HepG2 (cell line): ENCODE measurements around the gene PRSS16. TPM values are rescaled to one million over a fixed set of nuclear protein-coding genes. Genes with fewer than 3 reads are reported as not detected.

Source experiments
- AHR ChIP-seq: IDR thresholded peaks from 2 replicates; pipeline ENCODE4 v1.6.1; 2018; ENCODE audit warnings: missing genetic modification reagents, missing compliant biosample characterization
- NFE2L2 ChIP-seq: fragments of 150-350 bp; IDR thresholded peaks from 2 replicates; pipeline ENCODE4 v1.6.1; 2014; ENCODE audit warnings: low read length
- PHF5A ChIP-seq: IDR thresholded peaks from one replicate; pipeline ENCODE4 v1.6.1; 2018; ENCODE audit warnings: low read depth, missing genetic modification reagents; ENCODE audit not compliant: unreplicated experiment
- POLR2AphosphoS2 ChIP-seq: IDR thresholded peaks from 2 replicates; pipeline ENCODE4 v1.6.1; 2011; ENCODE audit warnings: low read depth, low read length, improper control_type of control experiment
- PRMT3 ChIP-seq: sonication (generic); formaldehyde crosslinking; IDR thresholded peaks from 2 replicates; pipeline ENCODE4 v1.8.1; 2022; ENCODE audit warnings: low read depth, mild to moderate bottlenecking, moderate library complexity, missing genetic modification reagents, borderline replicate concordance
- WIZ ChIP-seq: sonication (generic); formaldehyde crosslinking; IDR thresholded peaks from 2 replicates; pipeline ENCODE4 v1.5.1; 2020; ENCODE audit warnings: mild to moderate bottlenecking, missing genetic modification reagents
- ZFAT ChIP-seq: sonication (generic); formaldehyde crosslinking; conservative IDR thresholded peaks from 2 replicates; pipeline ENCODE4 v1.8.1; 2023; ENCODE audit warnings: missing genetic modification reagents, inconsistent platforms
- ZFP36 ChIP-seq: fragments of 150-350 bp; IDR thresholded peaks from 2 replicates; pipeline ENCODE4 v1.6.1; 2018; ENCODE audit warnings: borderline replicate concordance, low read length, low read depth; ENCODE audit not compliant: partially characterized antibody
- ZNF33A ChIP-seq: sonication (generic); formaldehyde crosslinking; IDR thresholded peaks from 2 replicates; pipeline ENCODE4 v1.5.1; 2020; ENCODE audit warnings: missing genetic modification reagents, mild to moderate bottlenecking, moderate library complexity, borderline replicate concordance
- ZNF430 ChIP-seq: sonication (generic); formaldehyde crosslinking; IDR thresholded peaks from 2 replicates; pipeline ENCODE4 v1.9.0; 2021; ENCODE audit warnings: mild to moderate bottlenecking, missing genetic modification reagents
- ZNF619 ChIP-seq: sonication (generic); formaldehyde crosslinking; IDR thresholded peaks from 2 replicates; pipeline ENCODE4 v1.4.0; 2020; ENCODE audit warnings: mild to moderate bottlenecking, missing genetic modification reagents
- ZSCAN20 ChIP-seq: sonication (generic); formaldehyde crosslinking; IDR thresholded peaks from 2 replicates; pipeline ENCODE4 v1.4.0; 2020; ENCODE audit warnings: missing genetic modification reagents, mild to moderate bottlenecking, borderline replicate concordance
- polyA plus RNA-seq, 8 experiments: library from polyadenylated mRNA; depleted of rRNA in 3 of 8; stranded (reverse) in 7 of 8; unstranded in 1 of 8; fragments of >200 nt; fragmentation: Illumina TruSeq in 4 of 8; extraction: Trizol in 4 of 8; gene quantifications; 2 replicates each; pipeline versions ENCODE4 v1.2.1 to v1.2.3, GENCODE V29; 2011 to 2016; ENCODE audit warnings: low read depth in 4 of 8, missing spikeins in 1 of 8, mixed read lengths in 1 of 8; ENCODE audit not compliant: insufficient read depth in 1 of 8
- total RNA-seq, 5 experiments: library from RNA; depleted of rRNA; stranded (reverse); fragments of >200 nt; fragmentation: Illumina TruSeq; extraction: Trizol; gene quantifications; 2 replicates each; pipeline ENCODE4 v1.2.3, GENCODE V29; 2016; ENCODE audit warnings: low read depth in 1 of 5
- TF ChIP-seq, protein P1 (sequence below): conservative IDR thresholded peaks from 2 replicates; pipeline ENCODE4 v1.6.1; 2018; ENCODE audit warnings: missing genetic modification reagents
- TF ChIP-seq, protein P2 (sequence below): sonication (generic); formaldehyde crosslinking; conservative IDR thresholded peaks from 2 replicates; pipeline ENCODE4 v1.8.0; 2022; ENCODE audit warnings: missing genetic modification reagents
- TF ChIP-seq, protein P3 (sequence below): IDR thresholded peaks from 2 replicates; pipeline ENCODE4 v1.6.1; 2018; ENCODE audit warnings: missing genetic modification reagents
- TF ChIP-seq, protein P4 (sequence below): fragments of 450-650 bp; IDR thresholded peaks from 2 replicates; pipeline ENCODE4 v1.6.1; 2017
- TF ChIP-seq, protein P5 (sequence below): sonication (generic); formaldehyde crosslinking; IDR thresholded peaks from 2 replicates; pipeline ENCODE4 v1.5.1; 2020; ENCODE audit warnings: mild to moderate bottlenecking, missing genetic modification reagents, borderline replicate concordance

The PRSS16 gene
- total and polyA plus RNA-seq, 2 of the 13 experiments (the other 11 are each of a cell fraction or from before 2014, with no cell fraction given) = not detected

DNA sequence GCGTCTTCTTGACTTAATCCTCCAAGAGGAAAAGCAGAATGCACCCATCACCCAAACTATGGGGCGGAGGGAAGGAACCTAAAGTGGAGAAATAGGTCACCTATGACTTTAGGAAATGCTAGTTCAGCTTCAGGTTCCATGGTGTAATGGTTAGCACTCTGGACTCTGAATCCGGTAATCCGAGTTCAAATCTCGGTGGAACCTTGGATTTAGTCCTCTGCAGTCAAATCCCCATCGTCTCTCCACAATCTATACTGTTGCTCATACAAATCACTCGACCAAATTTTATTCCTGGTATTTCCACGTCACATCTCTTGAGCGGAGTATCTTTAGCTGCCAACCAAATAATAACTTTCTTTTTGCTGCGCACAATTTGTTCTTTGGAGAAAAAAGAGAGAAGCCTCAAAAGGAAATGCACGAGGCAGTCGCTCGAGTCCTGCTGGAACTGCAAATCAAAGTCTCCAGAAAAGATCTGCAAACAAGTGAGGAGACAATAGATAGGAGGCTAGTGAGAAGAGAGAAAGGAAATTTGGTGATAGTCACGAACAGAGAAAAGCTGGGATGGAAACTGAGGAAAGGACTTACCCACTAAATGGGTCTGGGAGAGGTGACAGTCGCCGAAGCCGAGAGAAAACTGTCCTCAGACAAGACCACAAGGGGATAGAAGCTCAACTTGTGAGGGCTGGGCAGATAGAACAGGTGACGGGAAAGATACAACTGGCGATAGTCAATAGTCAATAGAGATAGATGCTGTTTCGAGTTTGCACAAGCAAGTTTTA lies 48.0 kb downstream of the PRSS16 start (continued):
- TF ChIP-seq, protein P1, sequence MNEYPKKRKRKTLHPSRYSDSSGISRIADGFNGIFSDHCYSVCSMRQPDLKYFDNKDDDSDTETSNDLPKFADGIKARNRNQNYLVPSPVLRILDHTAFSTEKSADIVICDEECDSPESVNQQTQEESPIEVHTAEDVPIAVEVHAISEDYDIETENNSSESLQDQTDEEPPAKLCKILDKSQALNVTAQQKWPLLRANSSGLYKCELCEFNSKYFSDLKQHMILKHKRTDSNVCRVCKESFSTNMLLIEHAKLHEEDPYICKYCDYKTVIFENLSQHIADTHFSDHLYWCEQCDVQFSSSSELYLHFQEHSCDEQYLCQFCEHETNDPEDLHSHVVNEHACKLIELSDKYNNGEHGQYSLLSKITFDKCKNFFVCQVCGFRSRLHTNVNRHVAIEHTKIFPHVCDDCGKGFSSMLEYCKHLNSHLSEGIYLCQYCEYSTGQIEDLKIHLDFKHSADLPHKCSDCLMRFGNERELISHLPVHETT = peak; percentile 64; the same call in 1 of the 2 replicates
- TF ChIP-seq NFE2L2 (no peak), ZNF430 (CRISPR knock-in tag) (peak; percentile 44; the same call in 1 of the 2 replicates), AHR (CRISPR knock-in tag) (no peak), WIZ (no peak), PHF5A (CRISPR knock-in tag) (no peak), ZSCAN20 (peak; percentile 91; the same call in 1 of the 2 replicates), ZNF33A (CRISPR knock-in tag) (no peak), PRMT3 (no peak), ZFAT (CRISPR knock-in tag) (no peak), POLR2AphosphoS2 (no peak), ZNF619 (CRISPR knock-in tag) (peak; percentile 30; the same call in 1 of the 2 replicates), ZFP36 (no peak)
- TF ChIP-seq, protein P2, sequence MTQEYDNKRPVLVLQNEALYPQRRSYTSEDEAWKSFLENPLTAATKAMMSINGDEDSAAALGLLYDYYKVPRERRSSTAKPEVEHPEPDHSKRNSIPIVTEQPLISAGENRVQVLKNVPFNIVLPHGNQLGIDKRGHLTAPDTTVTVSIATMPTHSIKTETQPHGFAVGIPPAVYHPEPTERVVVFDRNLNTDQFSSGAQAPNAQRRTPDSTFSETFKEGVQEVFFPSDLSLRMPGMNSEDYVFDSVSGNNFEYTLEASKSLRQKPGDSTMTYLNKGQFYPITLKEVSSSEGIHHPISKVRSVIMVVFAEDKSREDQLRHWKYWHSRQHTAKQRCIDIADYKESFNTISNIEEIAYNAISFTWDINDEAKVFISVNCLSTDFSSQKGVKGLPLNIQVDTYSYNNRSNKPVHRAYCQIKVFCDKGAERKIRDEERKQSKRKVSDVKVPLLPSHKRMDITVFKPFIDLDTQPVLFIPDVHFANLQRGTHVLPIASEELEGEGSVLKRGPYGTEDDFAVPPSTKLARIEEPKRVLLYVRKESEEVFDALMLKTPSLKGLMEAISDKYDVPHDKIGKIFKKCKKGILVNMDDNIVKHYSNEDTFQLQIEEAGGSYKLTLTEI (CRISPR knock-in tag) = no peak
- TF ChIP-seq, protein P3, sequence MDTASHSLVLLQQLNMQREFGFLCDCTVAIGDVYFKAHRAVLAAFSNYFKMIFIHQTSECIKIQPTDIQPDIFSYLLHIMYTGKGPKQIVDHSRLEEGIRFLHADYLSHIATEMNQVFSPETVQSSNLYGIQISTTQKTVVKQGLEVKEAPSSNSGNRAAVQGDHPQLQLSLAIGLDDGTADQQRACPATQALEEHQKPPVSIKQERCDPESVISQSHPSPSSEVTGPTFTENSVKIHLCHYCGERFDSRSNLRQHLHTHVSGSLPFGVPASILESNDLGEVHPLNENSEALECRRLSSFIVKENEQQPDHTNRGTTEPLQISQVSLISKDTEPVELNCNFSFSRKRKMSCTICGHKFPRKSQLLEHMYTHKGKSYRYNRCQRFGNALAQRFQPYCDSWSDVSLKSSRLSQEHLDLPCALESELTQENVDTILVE (CRISPR knock-in tag) = peak; percentile 30; the same call in 1 of the 2 replicates
- TF ChIP-seq, protein P4, sequence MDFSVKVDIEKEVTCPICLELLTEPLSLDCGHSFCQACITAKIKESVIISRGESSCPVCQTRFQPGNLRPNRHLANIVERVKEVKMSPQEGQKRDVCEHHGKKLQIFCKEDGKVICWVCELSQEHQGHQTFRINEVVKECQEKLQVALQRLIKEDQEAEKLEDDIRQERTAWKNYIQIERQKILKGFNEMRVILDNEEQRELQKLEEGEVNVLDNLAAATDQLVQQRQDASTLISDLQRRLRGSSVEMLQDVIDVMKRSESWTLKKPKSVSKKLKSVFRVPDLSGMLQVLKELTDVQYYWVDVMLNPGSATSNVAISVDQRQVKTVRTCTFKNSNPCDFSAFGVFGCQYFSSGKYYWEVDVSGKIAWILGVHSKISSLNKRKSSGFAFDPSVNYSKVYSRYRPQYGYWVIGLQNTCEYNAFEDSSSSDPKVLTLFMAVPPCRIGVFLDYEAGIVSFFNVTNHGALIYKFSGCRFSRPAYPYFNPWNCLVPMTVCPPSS = no peak
- TF ChIP-seq, protein P5, sequence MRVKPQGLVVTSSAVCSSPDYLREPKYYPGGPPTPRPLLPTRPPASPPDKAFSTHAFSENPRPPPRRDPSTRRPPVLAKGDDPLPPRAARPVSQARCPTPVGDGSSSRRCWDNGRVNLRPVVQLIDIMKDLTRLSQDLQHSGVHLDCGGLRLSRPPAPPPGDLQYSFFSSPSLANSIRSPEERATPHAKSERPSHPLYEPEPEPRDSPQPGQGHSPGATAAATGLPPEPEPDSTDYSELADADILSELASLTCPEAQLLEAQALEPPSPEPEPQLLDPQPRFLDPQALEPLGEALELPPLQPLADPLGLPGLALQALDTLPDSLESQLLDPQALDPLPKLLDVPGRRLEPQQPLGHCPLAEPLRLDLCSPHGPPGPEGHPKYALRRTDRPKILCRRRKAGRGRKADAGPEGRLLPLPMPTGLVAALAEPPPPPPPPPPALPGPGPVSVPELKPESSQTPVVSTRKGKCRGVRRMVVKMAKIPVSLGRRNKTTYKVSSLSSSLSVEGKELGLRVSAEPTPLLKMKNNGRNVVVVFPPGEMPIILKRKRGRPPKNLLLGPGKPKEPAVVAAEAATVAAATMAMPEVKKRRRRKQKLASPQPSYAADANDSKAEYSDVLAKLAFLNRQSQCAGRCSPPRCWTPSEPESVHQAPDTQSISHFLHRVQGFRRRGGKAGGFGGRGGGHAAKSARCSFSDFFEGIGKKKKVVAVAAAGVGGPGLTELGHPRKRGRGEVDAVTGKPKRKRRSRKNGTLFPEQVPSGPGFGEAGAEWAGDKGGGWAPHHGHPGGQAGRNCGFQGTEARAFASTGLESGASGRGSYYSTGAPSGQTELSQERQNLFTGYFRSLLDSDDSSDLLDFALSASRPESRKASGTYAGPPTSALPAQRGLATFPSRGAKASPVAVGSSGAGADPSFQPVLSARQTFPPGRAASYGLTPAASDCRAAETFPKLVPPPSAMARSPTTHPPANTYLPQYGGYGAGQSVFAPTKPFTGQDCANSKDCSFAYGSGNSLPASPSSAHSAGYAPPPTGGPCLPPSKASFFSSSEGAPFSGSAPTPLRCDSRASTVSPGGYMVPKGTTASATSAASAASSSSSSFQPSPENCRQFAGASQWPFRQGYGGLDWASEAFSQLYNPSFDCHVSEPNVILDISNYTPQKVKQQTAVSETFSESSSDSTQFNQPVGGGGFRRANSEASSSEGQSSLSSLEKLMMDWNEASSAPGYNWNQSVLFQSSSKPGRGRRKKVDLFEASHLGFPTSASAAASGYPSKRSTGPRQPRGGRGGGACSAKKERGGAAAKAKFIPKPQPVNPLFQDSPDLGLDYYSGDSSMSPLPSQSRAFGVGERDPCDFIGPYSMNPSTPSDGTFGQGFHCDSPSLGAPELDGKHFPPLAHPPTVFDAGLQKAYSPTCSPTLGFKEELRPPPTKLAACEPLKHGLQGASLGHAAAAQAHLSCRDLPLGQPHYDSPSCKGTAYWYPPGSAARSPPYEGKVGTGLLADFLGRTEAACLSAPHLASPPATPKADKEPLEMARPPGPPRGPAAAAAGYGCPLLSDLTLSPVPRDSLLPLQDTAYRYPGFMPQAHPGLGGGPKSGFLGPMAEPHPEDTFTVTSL (CRISPR knock-in tag) = no peak
